Skeletal muscle tissue (tissue), 4 donors: ENCODE measurements around the gene ABLIM2. TPM values are rescaled to one million over a fixed set of nuclear protein-coding genes. Genes with fewer than 3 reads are reported as not detected.
A peak's percentile ranks its signal among the peaks of the same experiment; 100 is the strongest.

Experiments used
- H3K27ac ChIP-seq: one replicate; pipeline ENCODE4 v1.7.0; 2013; ENCODE audit warnings: mild to moderate bottlenecking, low read depth, low read length, inconsistent platforms
- H3K27me3 ChIP-seq, 3 donors: one replicate each; pipeline ENCODE4 v1.7.0; 2013; ENCODE audit warnings: low read length in 3 of 3; ENCODE audit not compliant: control insufficient read depth in 3 of 3, insufficient read depth in 3 of 3
- H3K36me3 ChIP-seq, 3 donors: one replicate each; pipeline ENCODE4 v1.7.0; 2013; ENCODE audit warnings: low read length in 3 of 3; ENCODE audit not compliant: control insufficient read depth in 3 of 3, insufficient read depth in 3 of 3
- H3K4me1 ChIP-seq, 3 donors: one replicate each; pipeline ENCODE4 v1.7.0; 2013; ENCODE audit warnings: low read length in 3 of 3, mild to moderate bottlenecking in 3 of 3; ENCODE audit not compliant: control insufficient read depth in 3 of 3, insufficient read depth in 3 of 3
- H3K4me3 ChIP-seq, 3 donors: one replicate each; pipeline ENCODE4 v1.7.0; 2013; ENCODE audit warnings: low read length in 3 of 3
- H3K9ac ChIP-seq, 3 donors: one replicate each; pipeline ENCODE4 v1.7.0; 2013; ENCODE audit warnings: low read length in 3 of 3, mild to moderate bottlenecking in 3 of 3, moderate library complexity in 2 of 3, low read depth in 1 of 3
- H3K9me3 ChIP-seq, 3 donors: one replicate each; pipeline ENCODE4 v1.7.0; 2013; ENCODE audit warnings: low read length in 3 of 3; ENCODE audit not compliant: control insufficient read depth in 3 of 3
- total RNA-seq: library from RNA; depleted of rRNA; stranded (reverse); fragments of >200 nt; gene quantifications from one replicate; pipeline ENCODE4 v1.2.3, GENCODE V29; 2014
- donor health status: Osteomylitis.

The ABLIM2 gene
- total RNA-seq, 1 donor from 2014 or later: 7.3 TPM

- H3K9ac ChIP-seq: no peak overlapping the region
- H3K27me3 ChIP-seq: no peaks in the 10 kb centered on the region
- no peaks in the 10 kb centered on the region for H3K36me3 ChIP-seq
- H3K4me3 ChIP-seq: no peak overlapping the region
- peaks cover 0 to 9% (median 5%) of the 10 kb centered on the region in 3 donors for H3K9me3 ChIP-seq
- H3K27ac ChIP-seq: peak overlapping the region; percentile 56
- H3K4me1 ChIP-seq: peaks cover 55 to 74% (median 66%) of the 10 kb centered on the region in 3 donors
These were observed 9.6 kb upstream of the ABLIM2 start for GRCh38 chr4:8168232-8168631.

DNA sequence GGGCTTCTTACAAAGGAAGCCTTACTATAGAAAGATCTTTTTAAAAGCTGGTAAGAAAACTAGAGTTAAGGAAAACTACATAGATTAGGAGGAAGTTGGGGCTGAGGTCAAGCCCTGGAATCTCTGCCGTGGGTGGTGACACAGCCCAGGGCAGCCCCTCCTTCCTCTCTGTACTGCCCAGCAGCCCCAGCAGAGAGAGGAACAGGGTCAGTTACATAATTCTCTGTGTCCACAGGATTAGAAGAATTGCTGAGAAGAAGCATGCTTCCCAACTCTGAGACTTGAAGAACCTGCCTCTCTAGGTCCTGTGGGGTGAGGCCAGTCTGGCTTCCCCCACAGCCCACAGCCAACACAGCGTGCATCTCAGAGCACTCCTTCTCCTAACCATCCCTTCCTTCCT, 9.2 kb upstream of the ABLIM2 start:
- no peak overlapping the region for H3K9ac ChIP-seq
- peaks cover 56 to 78% (median 70%) of the 10 kb centered on the region in 3 donors for H3K4me1 ChIP-seq
- no peaks in the 10 kb centered on the region for H3K27me3 ChIP-seq
- H3K27ac ChIP-seq: peak overlapping the region; percentile 30
- H3K36me3 ChIP-seq: no peaks in the 10 kb centered on the region
- peaks cover 0 to 9% (median 5%) of the 10 kb centered on the region in 3 donors for H3K9me3 ChIP-seq
- H3K4me3 ChIP-seq: no peak overlapping the region

- no peak overlapping the region for H3K4me3 ChIP-seq
- H3K4me1 ChIP-seq: peaks cover 57 to 81% (median 73%) of the 10 kb centered on the region in 3 donors
- H3K36me3 ChIP-seq: no peaks in the 10 kb centered on the region
- H3K27ac ChIP-seq: peak overlapping the region; percentile 30
- peaks cover 0 to 9% (median 5%) of the 10 kb centered on the region in 3 donors for H3K9me3 ChIP-seq
- no peak overlapping the region for H3K9ac ChIP-seq
- no peaks in the 10 kb centered on the region for H3K27me3 ChIP-seq
These were observed 8.7 kb upstream of the ABLIM2 start for GRCh38 chr4:8167291-8167690.

DNA sequence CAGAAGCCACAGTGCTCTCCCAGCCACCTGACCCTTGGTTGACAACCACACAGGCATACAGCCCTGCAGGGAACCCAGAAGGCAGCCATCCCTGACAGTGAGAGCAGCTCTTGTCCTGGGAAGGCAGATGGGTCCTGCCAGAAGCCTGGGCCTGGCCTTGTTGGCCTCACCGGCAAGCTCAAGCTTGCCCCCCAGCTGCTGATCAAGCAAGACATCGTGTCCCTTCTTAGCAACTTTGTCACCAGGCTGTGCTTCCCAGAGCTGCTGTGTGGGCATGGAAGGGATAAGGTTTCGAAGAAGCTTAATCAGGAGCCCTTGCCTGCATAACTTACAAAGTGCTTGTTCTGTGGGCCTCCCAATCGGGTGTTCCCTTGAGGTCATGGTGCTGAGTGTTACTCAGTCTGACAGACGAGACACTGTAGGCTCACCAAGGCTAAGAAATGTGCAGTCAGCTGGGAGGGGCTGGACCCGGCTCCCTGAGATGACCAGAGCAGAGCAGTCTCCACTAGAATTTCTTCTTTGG, 6.8 kb upstream of the ABLIM2 start:
- H3K27ac ChIP-seq: peak overlapping the region; percentile 91
- no peaks in the 10 kb centered on the region for H3K27me3 ChIP-seq
- peak overlapping the region in 1 of 3 donors; percentile 19 for H3K4me3 ChIP-seq
- peaks cover 47 to 77% (median 75%) of the 10 kb centered on the region in 3 donors for H3K4me1 ChIP-seq
- peaks cover 0 to 9% (median 5%) of the 10 kb centered on the region in 3 donors for H3K9me3 ChIP-seq
- H3K9ac ChIP-seq: peak overlapping the region; percentile 7 to 84 (median 18)
- H3K36me3 ChIP-seq: no peaks in the 10 kb centered on the region

DNA sequence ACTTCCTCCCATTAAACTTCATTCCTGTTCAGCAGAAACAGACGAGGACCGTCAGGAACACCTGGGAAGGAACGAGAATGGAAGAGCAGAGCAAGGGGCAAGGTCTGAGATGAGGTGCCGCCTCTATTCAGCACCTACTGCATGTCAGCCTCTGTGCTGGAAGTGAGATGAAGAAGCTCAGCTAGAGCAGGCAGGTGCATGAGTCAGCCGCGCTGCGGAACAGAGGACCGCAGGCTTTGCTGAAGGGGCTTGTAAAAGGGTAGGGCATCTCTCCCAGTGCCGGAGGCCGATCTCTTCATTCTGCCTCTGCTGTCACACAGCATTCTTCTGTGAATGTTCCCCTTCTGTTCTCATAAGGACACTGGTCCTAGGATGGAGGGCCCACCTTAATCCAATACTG, 6.1 kb upstream of the ABLIM2 start:
- Histone ChIP-seq H3K36me3 (no peaks in the 10 kb centered on the region), H3K27ac (peak overlapping the region; percentile 91), H3K27me3 (no peaks in the 10 kb centered on the region), H3K9ac (peak overlapping the region; percentile 18 to 84 (median 71)), H3K9me3 (peaks cover 0 to 9% (median 5%) of the 10 kb centered on the region in 3 donors), H3K4me1 (peaks cover 50 to 79% (median 76%) of the 10 kb centered on the region in 3 donors), H3K4me3 (peak overlapping the region in 1 of 3 donors; percentile 45)

GRCh38 chr4:8164194-8164565, 5.6 kb upstream of the ABLIM2 start:
- peaks cover 0 to 9% (median 5%) of the 10 kb centered on the region in 3 donors for H3K9me3 ChIP-seq
- H3K4me3 ChIP-seq: peak overlapping the region in 1 of 3 donors; percentile 45
- H3K36me3 ChIP-seq: no peaks in the 10 kb centered on the region
- H3K4me1 ChIP-seq: peaks cover 50 to 79% (median 75%) of the 10 kb centered on the region in 3 donors
- peak overlapping the region; percentile 91 for H3K27ac ChIP-seq
- H3K9ac ChIP-seq: peak overlapping the region; percentile 71 to 84 (median 73)
- H3K27me3 ChIP-seq: no peaks in the 10 kb centered on the region

DNA sequence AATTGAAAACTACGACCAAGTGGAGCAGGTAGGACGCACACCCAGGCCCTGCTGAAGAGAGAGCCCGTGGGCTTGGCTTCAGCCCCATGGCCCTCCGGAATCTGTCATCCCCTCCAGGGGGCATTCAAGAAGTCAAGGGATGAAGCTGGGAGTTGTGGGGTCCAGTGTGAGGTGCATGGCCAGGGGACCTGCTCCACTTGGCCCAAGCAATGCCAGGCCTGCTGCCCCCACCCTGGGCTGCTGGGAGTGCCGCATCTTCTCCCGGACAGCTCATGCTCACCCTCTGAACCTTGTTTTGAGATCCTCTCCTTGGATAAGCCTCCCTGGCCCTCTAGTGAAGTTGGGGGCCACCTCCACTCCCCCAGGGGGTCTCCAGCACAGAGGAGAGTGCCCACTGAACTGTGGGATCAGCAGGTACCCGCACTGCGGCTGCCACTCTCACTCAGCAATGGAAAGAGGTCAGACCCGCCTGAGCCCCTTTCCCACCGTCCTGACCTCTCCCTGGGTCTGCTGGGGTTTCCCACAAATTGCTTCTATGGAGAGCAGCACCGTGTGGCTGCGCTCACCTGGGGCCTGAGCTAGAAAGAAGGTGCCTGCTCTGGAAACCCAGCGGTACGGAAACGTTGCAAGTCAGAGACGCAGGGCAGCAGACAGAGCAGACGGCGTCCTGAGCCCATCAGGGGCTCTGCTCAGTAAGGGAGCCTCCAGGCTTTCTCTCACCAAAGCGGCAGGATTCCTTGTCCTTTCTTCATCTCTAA, 5.0 kb upstream of the ABLIM2 start:
- peak overlapping the region; percentile 71 to 84 (median 73) for H3K9ac ChIP-seq
- H3K36me3 ChIP-seq: no peaks in the 10 kb centered on the region
- peaks cover 49 to 76% (median 74%) of the 10 kb centered on the region in 3 donors for H3K4me1 ChIP-seq
- peaks cover 0 to 9% (median 5%) of the 10 kb centered on the region in 3 donors for H3K9me3 ChIP-seq
- peak overlapping the region in 1 of 3 donors; percentile 49 for H3K4me3 ChIP-seq
- peak overlapping the region; percentile 91 for H3K27ac ChIP-seq
- H3K27me3 ChIP-seq: no peaks in the 10 kb centered on the region

DNA sequence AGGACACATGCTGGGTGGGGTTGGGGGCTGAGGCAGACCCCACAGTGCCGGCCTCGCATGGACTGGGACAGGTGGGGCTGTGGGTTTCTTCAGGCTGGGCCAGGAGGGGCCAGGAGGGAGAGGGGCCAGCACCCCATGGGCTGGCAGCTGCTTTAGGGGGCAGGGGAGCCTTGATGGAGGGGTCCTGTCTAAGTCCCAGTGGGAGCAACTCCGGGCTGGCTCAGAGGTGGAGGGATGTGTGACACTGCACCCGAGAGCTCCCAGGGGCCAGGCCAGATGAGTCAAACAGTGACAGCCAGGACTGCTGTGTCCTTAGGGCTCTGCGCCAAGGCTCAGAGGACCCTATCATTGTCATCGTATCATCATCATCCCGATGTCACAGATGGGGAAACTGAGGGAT, 4.4 kb upstream of the ABLIM2 start:
- no peak overlapping the region for H3K4me3 ChIP-seq
- peaks cover 50 to 73% (median 70%) of the 10 kb centered on the region in 3 donors for H3K4me1 ChIP-seq
- H3K9me3 ChIP-seq: peaks cover 0 to 3% (median 0%) of the 10 kb centered on the region in 3 donors
- peak overlapping the region; percentile 91 for H3K27ac ChIP-seq
- no peaks in the 10 kb centered on the region for H3K36me3 ChIP-seq
- peak overlapping the region in 2 of 3 donors; percentile 73 to 84 for H3K9ac ChIP-seq
- no peaks in the 10 kb centered on the region for H3K27me3 ChIP-seq

DNA sequence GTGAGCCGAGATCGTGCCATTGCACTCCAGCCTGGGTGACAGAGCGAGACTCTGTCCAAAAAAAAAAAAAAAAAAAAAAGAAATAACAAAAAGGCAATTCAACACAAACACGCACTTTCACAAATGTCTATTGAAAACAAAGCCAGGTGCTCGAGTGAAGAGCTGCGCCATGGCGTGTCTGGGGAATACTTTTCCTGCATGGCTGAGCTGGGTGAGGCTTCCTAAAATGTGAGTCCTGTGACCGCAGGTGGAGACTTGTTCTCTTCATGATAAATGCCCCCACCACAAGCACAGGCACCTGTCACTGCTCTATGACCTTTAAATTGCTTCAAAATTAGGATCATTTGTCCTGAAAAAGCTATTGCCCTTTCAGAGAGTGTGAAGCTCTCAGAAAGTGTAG, 4.0 kb upstream of the ABLIM2 start:
- peaks cover 54 to 72% (median 70%) of the 10 kb centered on the region in 3 donors for H3K4me1 ChIP-seq
- no peaks in the 10 kb centered on the region for H3K9me3 ChIP-seq
- H3K27ac ChIP-seq: peak overlapping the region; percentile 91
- H3K9ac ChIP-seq: peak overlapping the region in 1 of 3 donors; percentile 84
- H3K27me3 ChIP-seq: no peaks in the 10 kb centered on the region
- no peaks in the 10 kb centered on the region for H3K36me3 ChIP-seq
- no peak overlapping the region for H3K4me3 ChIP-seq

DNA sequence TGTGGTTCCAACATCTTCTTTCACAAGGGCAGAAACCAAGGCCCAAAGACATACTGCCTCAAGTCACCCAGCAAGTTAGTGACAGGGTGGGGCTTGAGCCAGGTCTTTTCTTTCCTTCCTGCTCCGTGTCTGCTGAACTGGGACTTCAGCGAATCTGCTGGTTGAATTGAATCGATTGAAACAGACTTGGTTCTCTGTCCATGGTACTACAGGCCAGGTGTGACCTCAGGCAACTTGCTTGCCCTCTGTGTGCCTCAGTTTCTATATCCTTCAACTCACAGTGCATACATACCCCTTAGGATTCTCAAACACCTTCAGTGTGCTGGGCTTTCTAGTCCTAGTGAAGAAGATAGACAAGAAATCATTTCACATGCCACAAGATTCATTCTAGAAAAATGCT, 2.0 kb upstream of the ABLIM2 start:
- Histone ChIP-seq H3K4me1 (peaks cover 55 to 71% (median 69%) of the 10 kb centered on the region in 3 donors), H3K27me3 (no peaks in the 10 kb centered on the region), H3K9me3 (no peaks in the 10 kb centered on the region), H3K4me3 (no peak overlapping the region), H3K9ac (peak overlapping the region in 1 of 3 donors; percentile 98), H3K36me3 (no peaks in the 10 kb centered on the region), H3K27ac (no peak overlapping the region)
